ENCODE results near the gene TWIST2. TPM values are rescaled to one million over a fixed set of nuclear protein-coding genes. Genes with fewer than 3 reads are reported as not detected.

Gene TWIST2
- polyA plus RNA-seq, 3 donors, result 0.43 to 0.49 (median 0.43) TPM

GRCh38 chr2:238859636-238860347, 11.9 kb downstream of the TWIST2 start:
- no peak for TF ChIP-seq CTCF (IDR thresholded peaks at IDR 0.05)
- H3K27me3 Mint-ChIP-seq (ENCODE audit: low read depth in 3 of 3), result peaks cover 26 to 35% (median 33%) of the 10 kb centered on the region in 3 donors
- H3K9me3 ChIP-seq (replicated peaks in 1 of 2; ENCODE audit: control insufficient read depth in 1 of 2, insufficient read depth in 1 of 2, low read length in 2 of 2), result peaks cover 1 to 8% of the 10 kb centered on the region in 2 donors
- no peak overlapping the region for H3K4me3 ChIP-seq (replicated peaks in 1 of 3; ENCODE audit: low read depth in 2 of 3, low read length in 3 of 3)
- H3K27ac ChIP-seq (ENCODE audit: low read depth in 1 of 2, low read length in 2 of 2), result no peak overlapping the region
- peaks cover 2 to 9% (median 7%) of the 10 kb centered on the region in 7 donors for H3K9me3 Mint-ChIP-seq
- H3K36me3 ChIP-seq (replicated peaks in 1 of 2; ENCODE audit: control insufficient read depth in 1 of 2, insufficient read depth in 2 of 2, low read length in 2 of 2), result no peaks in the 10 kb centered on the region
- H4K20me1 ChIP-seq (ENCODE audit: insufficient read depth, low read length), result no peaks in the 10 kb centered on the region
- H3K79me2 ChIP-seq (ENCODE audit: insufficient read depth, low read length), result no peaks in the 10 kb centered on the region
- no peak overlapping the region for H3K9ac ChIP-seq (ENCODE audit: insufficient read depth, low read length, poor library complexity, severe bottlenecking)
- H3K36me3 Mint-ChIP-seq, result no peaks in the 10 kb centered on the region
- intact Hi-C loops (cut with micrococcal nuclease), result no loop called here
- 82% methylated on average over 12 of the region's 14 CpGs for WGBS (ENCODE audit: insufficient coverage)
- peaks cover 0 to 5% of the 10 kb centered on the region in 2 donors for H3K27me3 ChIP-seq (ENCODE audit: control insufficient read depth in 2 of 2, insufficient read depth in 2 of 2, low read length in 2 of 2)
- H3K4me1 ChIP-seq (ENCODE audit: control insufficient read depth in 1 of 2, insufficient read depth in 2 of 2, low read length in 2 of 2), result peaks cover 13 to 17% of the 10 kb centered on the region in 2 donors
- peaks cover 17% of the 10 kb centered on the region for H3K4me1 Mint-ChIP-seq
- peak overlapping the region in 2 of 7 donors; percentile 2 to 55 for H3K27ac Mint-ChIP-seq
- no peak overlapping the region for H2AFZ ChIP-seq (ENCODE audit: insufficient read depth, low read depth, low read length, poor library complexity, severe bottlenecking)
- peak overlapping the region in 1 of 2 donors; percentile 61 for H3K4me3 Mint-ChIP-seq
- DNase-seq, result no peak
- H3K4me2 ChIP-seq (replicated peaks; ENCODE audit: extremely low read depth, low read length, poor library complexity, severe bottlenecking), result no peak overlapping the region

GRCh38 chr2:238861013-238861730, 13.3 kb downstream of the TWIST2 start:
- intact Hi-C loops (cut with micrococcal nuclease), result no loop called here
- Histone ChIP-seq H3K9me3 (replicated peaks in 1 of 2; ENCODE audit: control insufficient read depth in 1 of 2, insufficient read depth in 1 of 2, low read length in 2 of 2) (peaks cover 0 to 6% of the 10 kb centered on the region in 2 donors), H3K9ac (ENCODE audit: insufficient read depth, low read length, poor library complexity, severe bottlenecking) (no peak overlapping the region), H3K4me3 (replicated peaks in 1 of 3; ENCODE audit: low read depth in 2 of 3, low read length in 3 of 3) (no peak overlapping the region), H3K27ac (ENCODE audit: low read depth in 1 of 2, low read length in 2 of 2) (no peak overlapping the region), H3K27me3 (ENCODE audit: control insufficient read depth in 2 of 2, insufficient read depth in 2 of 2, low read length in 2 of 2) (no peaks in the 10 kb centered on the region), H3K36me3 (replicated peaks in 1 of 2; ENCODE audit: control insufficient read depth in 1 of 2, insufficient read depth in 2 of 2, low read length in 2 of 2) (no peaks in the 10 kb centered on the region), H3K4me1 (ENCODE audit: control insufficient read depth in 1 of 2, insufficient read depth in 2 of 2, low read length in 2 of 2) (peaks cover 13 to 17% of the 10 kb centered on the region in 2 donors), H4K20me1 (ENCODE audit: insufficient read depth, low read length) (no peaks in the 10 kb centered on the region), H2AFZ (ENCODE audit: insufficient read depth, low read depth, low read length, poor library complexity, severe bottlenecking) (no peak overlapping the region), H3K79me2 (ENCODE audit: insufficient read depth, low read length) (no peaks in the 10 kb centered on the region), H3K4me2 (replicated peaks; ENCODE audit: extremely low read depth, low read length, poor library complexity, severe bottlenecking) (no peak overlapping the region)
- Mint-ChIP-seq H3K4me3 (no peak overlapping the region), H3K9me3 (peaks cover 0 to 7% (median under 1%) of the 10 kb centered on the region in 7 donors), H3K27ac (peak overlapping the region in 1 of 7 donors; percentile 18), H3K36me3 (no peaks in the 10 kb centered on the region), H3K4me1 (peaks cover 17% of the 10 kb centered on the region), H3K27me3 (ENCODE audit: low read depth in 3 of 3) (peaks cover 19 to 28% (median 23%) of the 10 kb centered on the region in 3 donors)
- DNase-seq, result no peak
- TF ChIP-seq CTCF (IDR thresholded peaks at IDR 0.05), result no peak
- 85% methylated on average over 17 of the region's 21 CpGs for WGBS (ENCODE audit: insufficient coverage)

Measured in CD14-positive monocyte (primary cell).